NCI-H187 treated with DMSO at 0.1 percent for 48 hours (cell line): ENCODE measurements around the gene CCDC12.
"Not testable (repeated sequence)": the region's sequence is repeated elsewhere in the genome, so short reads cannot be mapped to it uniquely, and the experiment has no call there.

Source experiments
- DNase-seq: peaks from one replicate; lab custom pipeline; 2025; lab: John Stamatoyannopoulos, UW

The CCDC12 gene

DNA sequence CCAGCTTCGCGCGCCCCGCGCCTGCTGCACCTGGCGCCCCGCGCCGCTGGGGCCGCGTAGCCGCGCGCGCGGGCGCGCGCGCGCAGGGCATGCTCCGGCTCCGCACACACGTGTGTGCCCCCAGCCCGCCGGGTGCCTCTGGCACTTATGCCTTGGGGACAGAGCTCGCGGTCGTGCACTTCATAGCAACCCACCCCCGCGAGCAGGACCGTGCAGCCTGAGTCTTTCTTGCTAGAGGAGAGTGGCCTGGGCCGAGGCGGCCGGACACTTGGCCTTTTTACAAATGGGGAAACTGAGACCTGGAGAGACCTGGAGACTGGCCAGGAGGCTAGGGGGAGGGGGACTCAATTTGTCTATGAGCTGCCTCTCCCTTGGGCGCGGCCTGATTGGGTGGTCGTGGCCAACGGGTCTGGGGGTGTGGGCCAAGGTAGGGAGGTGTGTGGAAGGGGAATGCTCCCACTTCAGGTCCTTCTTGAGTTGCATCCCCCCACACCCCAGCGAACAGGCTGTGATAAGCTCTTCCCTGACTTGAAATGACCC is 3.5 kb upstream of the CCDC12 start:
- no peak for DNase-seq

DNA sequence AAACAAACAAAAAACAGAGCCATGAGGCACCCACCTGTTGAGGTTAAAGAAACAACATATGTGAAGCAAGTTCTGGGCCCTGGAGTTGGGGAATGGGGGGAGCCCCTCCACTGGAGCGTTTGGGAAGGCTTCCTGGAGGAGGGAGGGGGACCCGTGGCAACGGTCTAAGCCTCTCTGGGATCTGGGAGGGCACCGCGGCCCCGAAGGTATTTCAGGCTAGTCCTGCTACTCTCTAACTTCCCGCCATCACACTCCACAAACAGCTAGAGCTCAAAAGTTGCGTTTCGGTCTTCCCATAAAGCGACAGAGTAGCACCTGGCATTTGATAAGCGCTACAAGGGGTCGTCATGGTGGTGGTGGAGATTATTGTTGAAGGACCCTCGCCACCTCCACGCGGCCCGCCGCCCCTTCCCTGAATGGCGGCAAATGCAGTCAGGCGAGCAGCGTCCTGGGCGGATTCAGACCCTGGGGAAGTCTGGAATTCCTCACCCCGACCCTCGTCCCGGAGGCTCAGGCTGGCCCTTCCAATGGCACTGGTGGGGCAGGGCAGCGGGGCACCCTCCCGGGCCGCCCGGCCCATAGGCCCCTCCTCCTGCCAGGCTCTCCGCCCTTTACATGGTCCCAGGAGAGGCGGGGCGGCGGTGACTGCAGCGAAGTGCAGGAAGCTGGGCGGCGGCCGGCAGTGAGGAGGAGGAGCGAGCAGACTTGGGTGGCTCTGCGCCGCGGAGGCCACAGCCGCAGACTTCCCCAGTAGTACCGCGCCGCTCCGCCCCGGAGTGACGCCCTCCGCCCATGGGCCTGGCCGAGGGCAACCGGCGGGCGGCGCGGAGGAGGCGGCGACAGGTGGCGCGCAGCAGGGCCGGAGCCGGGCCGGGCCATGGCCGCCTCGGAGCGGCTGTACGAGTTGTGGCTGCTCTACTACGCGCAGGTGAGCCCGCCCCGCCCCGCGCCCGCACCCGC is 2.7 kb upstream of the CCDC12 start, which contains the start of gene NBEAL2:
TSS of gene NBEAL2 (plus strand) at position 682 of the 960 bp plus-strand sequence. CDS start at position 878, 196 bp downstream.
- peak; percentile 27 for DNase-seq

DNA sequence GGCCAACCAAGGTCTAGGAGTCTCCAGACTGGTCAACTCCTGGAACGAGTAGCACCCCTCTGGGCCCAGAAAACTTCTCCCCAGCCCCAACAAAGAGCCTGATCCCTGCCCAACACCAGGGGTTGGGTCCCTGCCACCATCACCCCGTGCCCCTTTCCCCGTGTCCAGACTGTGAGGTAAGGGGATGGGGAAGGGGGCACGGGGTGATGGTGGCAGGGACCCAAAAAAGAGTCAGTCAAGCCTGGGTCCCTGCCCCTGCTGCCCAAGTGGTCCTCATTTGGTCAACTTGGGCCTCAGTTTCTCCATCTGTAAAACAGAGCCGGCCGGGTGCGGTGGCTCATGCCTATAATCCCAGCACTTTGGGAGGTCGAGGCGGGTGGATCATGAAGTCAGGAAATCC is 1.8 kb upstream of the CCDC12 start:
- DNase-seq, result no peak

DNA sequence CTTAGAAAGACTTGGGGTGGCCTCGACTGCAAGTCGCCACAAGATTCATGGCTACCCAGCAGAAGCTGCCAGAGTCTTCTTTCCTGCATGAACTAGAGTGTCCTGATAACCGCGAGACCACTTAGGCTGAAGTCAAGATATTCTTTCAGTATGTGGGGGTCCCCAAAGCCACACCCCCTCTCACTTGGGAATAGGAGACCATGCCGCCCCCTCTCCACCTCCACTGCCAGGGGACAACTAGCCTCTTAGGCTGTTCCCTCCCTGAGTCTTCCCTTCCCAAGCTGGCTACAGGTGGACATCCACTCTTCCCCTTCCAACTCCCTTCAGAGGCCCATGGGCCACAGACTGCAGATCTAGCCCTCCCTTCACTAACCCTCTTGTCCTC is 1.3 kb upstream of the CCDC12 start:
- no peak for DNase-seq

DNA sequence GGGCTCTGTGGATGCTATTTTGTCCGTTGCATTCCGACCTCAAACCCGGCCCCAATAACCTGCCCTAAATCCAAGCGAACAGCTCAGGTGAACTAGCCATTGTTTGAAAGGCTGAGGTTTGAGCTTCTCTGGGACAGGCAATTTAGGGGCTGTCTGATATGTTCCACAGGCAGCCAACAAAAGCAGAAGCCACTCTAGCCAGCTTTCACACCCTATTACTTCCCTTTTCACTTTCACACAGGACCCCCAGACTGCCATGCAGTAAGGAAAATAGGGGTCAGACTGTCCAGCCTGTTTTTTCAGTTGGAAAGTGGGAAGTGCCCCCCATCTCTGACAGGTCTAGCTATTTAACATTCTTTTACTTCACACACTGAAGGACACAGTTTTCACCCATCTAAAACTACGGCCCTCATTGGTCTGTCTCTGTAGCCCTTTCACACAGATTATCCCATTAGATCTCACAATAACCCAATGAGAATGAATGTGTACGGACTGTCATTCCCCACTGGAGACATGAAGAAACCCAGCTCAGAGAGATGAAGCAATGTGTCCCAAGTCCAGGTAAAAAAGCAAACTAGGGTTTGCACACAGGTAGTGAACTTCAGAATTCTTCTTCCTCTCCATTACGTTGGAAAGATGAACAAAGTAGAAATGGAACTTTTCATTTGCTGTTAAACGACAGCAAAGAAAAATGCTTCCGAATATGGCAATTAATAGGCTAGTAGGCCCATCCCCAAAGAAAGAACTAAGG is 1.9 kb downstream of the CCDC12 start:
- DNase-seq, result no peak

DNA sequence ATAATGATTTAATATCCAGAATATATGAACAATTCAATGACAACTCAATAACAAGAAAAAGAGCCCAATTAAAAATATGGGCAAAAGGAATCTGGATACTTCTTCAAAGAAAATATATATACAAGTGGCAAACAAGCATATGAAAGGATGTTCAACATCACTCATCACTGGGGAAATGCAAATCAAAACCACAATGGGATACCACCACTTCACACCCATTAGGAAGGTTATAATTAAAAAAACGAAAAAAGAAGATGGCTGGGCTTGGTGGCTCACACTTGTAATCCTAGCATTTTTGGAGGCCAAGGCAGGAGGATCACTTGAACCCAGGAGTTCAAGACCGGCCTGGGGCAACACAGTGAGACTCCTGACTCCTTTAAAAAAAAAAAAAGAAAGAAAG is 4.1 kb downstream of the CCDC12 start:
- no peak for DNase-seq

DNA sequence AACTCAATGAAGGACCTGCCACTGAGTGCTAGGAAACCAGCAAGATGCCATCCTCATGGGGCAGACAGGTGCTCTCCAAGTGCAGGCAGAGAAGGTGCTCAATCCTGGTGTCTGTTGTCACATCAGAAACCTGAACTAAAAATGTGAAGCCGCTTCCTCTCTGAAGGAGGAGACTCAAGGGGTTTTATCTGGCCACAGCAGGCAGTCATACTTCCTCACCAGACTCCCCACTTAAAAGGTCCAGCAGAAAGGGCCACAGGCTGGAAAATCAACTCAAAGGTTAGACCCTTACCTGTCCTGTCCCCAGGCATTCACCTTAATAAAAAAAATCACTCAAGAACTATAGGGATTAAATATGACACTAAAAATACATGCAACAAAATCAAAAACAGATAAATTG is 4.8 kb downstream of the CCDC12 start:
- DNase-seq, result no peak

DNA sequence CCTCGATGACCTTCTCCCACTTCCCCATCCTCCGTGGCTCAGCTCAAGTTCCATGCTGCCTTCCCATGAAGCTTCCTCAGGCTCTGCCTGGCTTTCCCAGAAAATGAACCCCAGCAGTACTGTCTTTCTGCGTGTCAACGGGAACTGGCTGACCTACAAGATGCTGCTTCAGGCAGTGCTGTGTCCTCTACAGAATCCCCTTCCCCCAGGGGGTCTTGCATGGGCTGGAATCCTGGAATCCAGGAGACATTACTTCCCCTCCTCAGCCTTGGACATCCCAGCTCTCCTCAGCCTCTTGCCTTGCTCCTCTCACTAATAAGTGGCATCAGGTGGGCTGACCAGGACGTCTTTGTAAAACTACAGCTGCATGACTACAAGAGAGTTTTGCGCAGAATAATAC is 5.4 kb downstream of the CCDC12 start:
- DNase-seq, result no peak

DNA sequence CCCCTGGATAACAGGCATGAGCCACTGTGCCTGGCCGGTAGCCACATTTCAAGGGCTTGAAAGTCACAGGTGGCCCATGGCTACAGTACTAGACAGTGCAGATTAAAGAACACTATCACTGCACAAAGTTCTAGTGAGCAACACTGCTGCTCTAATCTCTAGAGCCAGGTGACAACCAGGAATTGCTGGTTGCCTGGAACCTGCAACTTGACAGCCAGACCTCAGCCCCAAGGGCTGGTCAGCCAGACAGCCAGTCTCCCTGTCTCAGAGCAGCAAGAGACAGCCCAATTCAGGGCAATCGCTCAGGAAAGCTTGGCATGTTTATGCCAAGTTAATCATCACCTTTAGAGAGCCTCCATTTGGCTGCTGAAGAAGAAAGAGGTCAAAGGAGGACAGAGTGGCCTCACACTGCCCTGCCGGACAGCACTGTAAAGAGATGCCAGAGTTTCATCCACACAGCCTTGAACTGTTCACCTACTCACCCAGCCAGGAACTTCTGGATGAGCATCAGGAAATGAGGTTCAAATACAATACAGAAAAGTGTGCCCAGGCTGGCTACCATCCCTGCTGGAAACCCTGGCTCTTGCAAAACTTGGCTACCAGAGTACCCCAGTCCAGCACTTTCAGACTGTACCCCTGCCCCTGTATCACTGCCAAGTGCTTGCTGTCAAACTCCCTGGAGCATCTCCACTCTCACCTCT is 6.0 kb downstream of the CCDC12 start:
- no peak for DNase-seq

DNA sequence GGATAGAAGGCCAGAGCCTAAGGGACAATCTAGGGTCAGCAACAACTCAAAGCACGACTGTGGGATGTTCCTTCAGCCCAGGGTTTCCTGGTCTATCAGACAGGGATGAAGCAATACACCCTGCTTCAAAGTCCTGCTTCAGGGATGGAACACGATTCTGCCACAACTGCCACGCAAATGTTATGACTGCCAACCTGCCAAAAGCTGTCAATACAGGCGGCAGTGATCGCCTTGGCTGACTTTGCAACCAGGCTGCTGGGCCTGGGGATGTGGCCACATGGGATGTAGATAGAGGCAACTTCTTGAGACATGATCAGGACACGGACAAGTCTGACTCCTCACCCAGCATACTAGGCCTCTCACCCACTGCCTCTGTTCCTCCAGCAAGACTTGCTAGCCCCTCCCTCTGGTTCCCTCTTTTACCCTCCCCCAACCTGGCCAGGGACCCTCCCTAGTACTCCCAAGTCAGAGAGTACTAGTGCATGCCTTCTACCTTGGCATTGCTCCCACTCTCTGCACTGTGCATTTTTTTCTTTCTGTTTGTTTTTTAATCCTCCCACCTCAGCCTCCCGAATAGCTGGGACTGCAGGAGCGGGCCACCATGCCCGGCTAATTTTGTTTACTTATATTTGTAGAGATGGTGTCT is 7.6 kb downstream of the CCDC12 start:
- no peak for DNase-seq

DNA sequence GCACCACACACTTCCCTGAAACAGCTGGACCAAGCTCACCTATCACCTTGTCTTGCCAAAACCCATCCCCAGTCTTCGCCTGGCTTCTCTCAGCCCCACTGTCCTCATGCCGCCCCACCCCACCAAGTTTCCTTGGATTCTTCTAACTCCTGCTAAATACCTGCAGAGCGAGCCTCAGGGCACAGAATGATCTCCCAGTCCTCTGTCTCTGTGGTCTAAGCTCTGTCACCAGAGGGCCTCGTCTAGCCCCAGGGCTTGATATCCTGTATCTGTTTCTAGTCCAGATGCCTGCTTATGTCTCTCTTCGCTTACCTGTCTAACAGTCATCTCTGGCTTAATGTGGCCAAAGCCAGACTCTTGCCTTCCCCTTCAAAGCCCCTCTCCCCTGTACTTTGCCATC is 9.7 kb downstream of the CCDC12 start:
- DNase-seq, result no peak

DNA sequence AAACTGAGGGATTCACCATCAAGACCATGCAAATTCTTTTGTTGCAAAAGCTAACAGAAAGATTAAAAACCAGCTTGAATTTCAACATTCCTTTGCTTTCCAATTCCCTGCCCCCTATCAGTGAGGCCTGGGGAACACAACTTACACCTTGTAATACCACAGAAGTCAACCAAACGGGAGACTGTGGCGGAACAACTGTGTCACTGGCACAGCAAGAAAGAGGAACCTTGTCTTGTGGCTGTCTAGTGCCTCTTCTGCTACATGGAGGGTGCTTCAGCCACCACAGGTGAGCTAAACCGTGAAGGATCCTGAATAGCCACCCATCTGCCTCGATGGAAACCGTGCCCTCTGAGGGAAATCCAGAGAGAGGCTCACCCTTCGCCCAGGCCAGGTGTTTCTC is 11.4 kb downstream of the CCDC12 start:
- no peak for DNase-seq

DNA sequence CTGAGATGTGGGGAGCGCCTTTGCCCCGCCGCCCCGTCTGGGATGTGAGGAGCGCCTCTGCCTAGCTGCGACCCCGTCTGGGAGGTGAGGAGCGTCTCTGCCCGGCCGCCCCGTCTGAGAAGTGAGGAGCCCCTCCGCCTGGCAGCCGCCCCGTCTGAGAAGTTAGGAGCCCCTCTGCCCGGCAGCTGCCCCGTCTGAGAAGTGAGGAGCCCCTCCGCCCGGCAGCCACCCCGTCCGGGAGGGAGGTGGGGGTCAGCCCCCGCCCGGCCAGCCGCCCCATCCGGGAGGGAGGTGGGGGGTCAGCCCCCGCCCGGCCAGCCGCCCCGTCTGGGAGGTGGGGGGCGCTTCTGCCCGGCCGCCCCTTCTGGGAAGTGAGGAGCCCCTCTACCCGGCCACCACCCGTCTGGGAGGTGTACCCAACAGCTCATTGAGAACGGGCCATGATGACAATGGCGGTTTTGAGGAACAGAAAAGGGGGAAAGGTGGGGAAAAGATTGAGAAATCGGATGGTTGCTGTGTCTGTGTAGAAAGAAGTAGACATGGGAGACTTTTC is 12.4 kb downstream of the CCDC12 start:
- not testable (repeated sequence) for DNase-seq

DNA sequence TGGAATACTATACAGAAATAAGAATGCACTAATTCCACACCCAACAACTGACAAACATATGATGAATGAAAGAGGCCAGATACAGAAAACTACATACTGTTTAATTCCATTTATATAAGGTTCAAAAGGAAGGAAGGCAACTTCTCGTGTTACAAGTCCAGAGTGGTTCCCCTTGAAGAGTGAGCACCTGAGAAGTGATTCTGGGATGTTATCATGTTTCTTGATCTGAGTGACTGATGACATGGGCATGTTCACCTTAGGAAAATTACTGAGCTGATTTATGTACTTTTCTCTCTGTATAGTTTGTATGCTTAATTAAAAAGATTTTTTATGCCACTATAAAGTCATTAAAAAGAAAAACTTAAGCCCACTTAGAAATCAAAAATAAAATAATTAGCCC is 13.6 kb downstream of the CCDC12 start:
- no peak for DNase-seq

DNA sequence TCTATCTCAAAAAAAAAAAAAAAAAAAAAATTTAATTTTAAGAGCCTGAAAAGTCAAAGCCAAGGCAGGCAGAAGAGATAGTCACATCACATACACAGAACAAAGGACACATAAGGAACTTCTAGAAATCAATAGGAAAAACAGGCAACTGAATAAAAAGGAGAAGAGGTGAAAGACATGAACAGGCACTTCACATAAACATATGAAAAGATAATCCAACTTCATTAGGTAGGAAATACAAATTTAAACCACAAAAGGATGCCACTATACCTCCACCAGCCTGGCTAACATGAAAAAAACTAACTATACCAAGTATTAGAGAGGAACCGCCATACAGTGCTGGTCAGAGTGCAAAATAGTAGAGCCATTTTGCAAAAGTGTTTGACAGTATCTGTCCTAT is 14.1 kb downstream of the CCDC12 start:
- DNase-seq, result no peak

DNA sequence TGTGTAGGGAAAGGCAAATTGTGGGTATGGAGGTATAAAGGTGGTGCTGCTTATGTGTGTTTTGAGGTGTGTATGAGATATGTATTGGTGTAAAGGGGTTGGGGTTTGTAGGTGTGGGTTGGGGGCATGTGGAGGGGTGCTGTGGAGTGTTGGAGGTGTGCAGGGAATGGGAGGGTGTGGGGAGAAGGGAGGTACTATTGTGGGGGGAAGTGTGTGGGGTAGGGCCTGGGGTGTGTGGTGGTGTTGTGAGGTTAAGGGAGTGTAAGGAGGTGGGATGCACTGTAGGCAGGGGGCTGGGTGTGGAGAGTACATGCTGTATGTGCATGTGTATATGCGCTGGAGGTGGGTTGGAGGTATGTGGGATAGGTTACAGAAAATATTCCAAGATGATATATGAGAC is 15.7 kb downstream of the CCDC12 start:
- no peak for DNase-seq

DNA sequence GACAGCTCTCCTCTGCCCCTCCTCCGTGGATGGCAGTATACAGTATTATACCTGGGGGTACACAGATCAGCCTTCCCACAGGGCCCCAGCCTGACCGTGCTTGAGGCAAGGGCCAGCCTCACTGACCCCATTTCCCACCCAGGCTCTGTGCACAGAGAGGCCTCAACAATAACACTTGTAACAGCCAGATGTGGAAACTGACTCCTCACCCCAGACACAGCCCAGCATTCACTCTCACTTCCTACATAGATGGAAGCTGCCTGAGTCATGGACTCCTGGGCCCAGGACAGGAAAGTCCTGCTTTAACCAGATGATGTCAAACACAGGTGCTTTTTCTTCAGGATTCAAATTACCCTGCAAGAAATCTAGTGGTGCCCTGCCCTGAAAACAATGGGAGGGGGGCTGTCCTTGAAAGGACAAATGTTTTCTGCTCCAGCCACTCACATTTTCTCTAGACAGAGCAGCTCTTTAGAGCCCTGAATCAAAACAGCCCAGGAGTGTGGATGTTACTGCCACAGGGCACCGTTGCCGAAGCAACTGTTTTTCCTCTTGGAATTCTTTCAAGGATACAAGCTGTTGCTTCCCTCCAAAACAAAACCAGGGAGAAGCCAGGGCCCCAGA is 16.4 kb downstream of the CCDC12 start:
- no peak for DNase-seq

DNA sequence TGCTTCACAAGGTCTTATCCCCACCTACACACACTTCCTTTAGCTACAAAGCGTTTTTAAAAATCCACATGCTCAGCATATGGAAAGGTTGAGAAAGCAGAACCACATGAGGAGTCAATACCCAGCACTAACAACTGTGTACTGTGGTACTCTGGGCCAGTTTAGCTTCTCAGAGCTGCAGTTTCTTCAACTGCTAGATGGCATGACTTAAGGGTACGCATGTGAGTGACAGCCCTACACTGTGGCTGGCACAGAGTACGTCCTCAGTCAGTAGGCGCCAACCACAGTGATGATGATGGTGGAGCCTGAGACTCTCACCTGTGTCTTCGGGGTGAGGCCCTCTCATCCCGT is 17.4 kb downstream of the CCDC12 start:
- no peak for DNase-seq

DNA sequence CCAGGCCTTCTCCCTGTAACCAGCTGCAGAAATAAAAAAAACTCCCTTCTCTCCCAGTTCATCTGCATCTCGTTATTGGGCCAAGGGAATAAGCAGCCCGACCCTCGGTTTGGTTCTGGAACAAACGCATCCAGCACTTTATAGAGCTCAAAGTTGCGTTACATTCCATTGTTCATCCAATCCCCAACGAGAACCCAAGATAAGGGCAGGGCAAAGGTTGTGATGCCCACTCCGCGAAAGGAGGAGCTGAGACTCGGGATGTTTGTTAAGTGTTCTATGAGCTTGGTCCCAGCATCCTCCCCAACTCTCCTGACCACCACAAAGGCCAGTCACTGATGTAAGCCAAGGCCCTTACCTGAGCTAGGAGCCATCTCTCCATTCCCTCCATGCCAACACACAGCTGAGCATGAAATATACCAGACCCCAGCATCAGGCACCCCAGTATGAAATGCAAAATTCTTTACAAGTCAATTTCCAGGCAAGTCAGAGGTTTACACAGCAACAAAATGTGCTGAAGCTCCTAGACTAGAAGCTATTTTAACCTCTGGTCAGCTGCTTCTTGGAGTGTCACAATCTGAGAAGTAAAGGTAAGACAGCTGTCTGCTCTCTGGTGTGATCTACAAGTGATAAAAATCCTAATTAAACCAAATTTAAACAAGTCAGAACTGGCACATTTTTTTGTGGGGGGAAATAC is 17.9 kb downstream of the CCDC12 start:
- no peak for DNase-seq

DNA sequence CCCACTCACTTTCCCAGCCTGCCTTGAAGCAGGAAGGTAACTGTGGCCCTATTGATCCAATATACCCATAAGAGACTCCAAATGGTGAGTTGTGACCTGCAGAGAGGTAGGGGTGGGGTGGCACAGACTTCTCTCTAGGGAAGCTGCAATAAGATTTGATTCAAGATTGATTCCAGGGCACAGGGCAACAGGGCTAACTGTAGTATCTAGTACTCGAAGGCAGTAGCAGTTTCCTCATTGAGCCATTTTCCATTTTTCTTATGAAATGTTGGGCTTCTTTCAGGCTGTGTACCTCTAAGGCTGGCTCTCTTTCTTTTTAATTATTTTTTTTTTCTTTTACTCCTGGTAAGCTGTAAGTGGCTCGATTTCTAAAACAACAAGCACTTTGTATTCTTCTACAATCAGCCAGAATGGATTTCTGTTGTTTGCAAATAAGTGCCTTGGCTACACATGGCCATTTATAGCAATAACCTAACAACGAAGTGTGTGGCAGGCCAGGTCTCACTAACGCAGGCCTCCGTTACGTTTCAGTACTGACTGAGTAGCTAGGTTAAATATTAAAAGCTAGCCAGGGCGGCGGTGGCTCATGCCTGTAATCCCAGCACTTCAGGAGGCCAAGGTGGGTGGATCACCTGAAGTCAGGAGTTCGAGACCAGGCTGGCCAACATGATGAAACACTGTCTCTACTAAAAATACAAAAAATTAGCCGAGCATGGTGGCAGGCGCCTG is 19.3 kb downstream of the CCDC12 start:
- no peak for DNase-seq
